Inferior parietal cortex (tissue), 1 donor: ENCODE measurements around the gene CFAP77.

Experiments
- DNase-seq: peaks from one replicate; pipeline ENCODE4 v3.0.0-alpha.2; 2016; ENCODE audit errors: extremely low spot score

The CFAP77 gene

GRCh38 chr9:132597073-132597775 lies 187.2 kb downstream of the CFAP77 start:
- no peak for DNase-seq

DNA sequence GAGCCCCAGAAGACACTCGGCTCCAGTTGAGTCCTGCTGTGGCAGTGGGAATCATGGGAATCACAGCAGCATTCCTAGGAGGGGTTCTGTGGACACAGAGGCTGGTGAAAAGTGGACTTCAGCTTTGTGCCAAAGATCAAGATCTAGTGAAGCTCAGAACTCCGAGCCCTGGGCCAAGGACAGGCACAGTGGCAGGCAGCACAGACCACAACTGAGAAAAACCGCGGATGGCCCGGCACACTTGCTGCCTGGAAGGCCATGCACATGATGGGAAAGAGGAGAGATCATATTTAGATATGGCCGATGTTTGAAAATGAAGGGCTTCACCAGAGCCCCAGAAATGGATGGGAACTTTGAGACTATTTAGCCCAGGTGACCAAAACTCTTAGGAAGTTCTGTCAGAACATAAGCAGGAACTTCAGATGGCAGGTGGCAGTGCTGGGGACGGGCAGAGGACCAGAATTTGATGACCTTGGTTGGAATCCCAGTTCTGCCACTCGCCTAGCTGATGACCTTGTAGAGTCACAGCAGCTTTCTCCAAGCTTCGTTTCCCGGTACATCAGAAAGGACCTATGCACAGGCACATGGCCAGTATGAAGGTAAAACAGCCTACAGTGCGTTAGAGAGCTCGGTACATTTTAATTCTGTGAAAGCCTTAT lies 190.4 kb downstream of the CFAP77 start:
- no peak for DNase-seq

- no peak for DNase-seq
Observed at GRCh38 chr9:132602207-132602606, 192.2 kb downstream of the CFAP77 start.

- DNase-seq = no peak
Observed at GRCh38 chr9:132605387-132605786, 195.4 kb downstream of the CFAP77 start.

- no peak for DNase-seq
Observed at GRCh38 chr9:132606066-132606465, 196.1 kb downstream of the CFAP77 start.

DNA sequence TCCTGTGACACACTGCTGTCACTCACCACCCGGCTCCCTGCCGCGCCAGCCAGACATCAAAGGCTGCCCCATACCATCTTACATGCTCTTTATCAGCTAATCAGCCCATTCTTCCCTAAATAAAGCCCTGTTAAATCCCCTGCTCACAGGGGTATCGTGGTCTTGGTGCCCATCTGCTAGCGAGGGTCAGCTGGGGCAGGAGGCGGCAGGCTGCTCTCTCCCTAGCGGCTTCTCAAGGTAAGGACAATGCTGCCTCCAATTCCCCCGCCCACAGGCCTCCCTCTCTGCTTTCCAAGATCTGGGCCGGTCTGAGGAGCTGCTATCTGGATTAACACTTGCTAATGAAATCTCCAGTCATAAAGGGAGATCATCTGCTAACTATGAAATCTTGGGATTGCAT lies 199.2 kb downstream of the CFAP77 start:
- DNase-seq = no peak

DNA sequence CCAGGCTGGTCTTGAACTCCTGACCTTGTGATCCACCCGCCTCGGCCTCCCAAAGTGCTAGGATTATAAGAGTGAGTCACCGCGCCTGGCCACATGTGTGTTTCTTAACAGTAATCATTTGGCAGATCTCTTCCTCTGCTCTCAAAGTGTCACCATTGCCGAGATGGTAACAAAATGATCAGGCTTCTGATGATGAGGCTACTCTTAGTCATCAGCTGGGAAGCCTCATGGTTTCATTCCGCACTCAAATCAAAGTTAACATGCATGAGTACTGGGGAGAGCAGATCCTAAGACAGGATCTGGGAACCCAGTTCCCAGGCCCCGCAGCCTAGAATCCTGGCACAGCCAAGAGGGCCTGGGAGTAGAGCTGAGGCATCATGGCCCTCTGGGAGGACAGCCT lies 199.8 kb downstream of the CFAP77 start:
- DNase-seq = no peak

DNA sequence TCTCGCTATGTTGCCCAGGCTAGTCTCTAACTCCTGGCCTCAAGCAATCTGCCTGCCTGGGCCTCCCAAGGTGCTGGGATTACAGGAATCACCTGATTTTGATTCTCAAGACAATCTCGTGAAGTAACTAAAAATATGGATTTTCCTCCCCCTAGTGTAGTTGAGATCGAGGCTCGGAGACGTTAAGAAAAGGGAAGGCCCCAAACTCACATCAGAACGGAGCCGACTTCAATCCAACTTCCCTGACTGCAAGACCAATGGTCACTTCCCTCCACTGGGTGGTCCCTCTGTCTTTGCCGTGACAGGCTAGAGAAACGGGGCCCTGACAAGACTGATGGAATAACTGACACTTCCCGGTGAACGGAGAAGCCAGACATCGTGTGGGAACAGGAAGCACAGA lies 200.7 kb downstream of the CFAP77 start:
- no peak for DNase-seq

GRCh38 chr9:132614324-132614723 lies 204.3 kb downstream of the CFAP77 start:
- no peak for DNase-seq

- no peak for DNase-seq
Observed at GRCh38 chr9:132615774-132616173, 205.8 kb downstream of the CFAP77 start.

- DNase-seq = no peak
Observed at GRCh38 chr9:132616725-132617124, 206.7 kb downstream of the CFAP77 start.

- no peak for DNase-seq
Observed at GRCh38 chr9:132622159-132622558, 212.1 kb downstream of the CFAP77 start.
